SKM-1 treated with dmso at 0.1 percent for 144 hours (cell line): Measurements from ENCODE around the gene RAB30.

Source experiments
- DNase-seq: peaks from one replicate; lab custom pipeline; 2025; ENCODE audit not compliant: unreplicated experiment; lab: John Stamatoyannopoulos, UW

Gene RAB30

DNA sequence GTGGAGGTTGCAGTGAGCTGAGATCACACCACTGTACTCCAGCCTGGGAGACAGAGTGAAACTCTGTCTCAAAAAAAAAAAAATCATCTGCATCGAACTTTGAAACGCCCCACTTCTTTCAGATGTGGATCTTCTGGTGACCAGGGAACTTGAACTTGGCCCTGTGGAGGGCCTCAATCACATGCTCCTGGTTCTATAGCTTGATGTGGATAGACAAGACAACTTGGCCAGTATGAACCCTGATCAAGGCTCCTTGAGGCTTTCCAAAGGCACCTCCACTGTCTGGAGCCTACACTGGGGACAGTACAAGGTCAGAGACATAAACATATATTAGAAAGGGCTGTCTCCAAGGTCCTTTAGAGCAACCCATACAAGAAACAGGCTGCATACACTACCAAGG, 30.6 kb downstream of the RAB30 start:
- no peak for DNase-seq

DNA sequence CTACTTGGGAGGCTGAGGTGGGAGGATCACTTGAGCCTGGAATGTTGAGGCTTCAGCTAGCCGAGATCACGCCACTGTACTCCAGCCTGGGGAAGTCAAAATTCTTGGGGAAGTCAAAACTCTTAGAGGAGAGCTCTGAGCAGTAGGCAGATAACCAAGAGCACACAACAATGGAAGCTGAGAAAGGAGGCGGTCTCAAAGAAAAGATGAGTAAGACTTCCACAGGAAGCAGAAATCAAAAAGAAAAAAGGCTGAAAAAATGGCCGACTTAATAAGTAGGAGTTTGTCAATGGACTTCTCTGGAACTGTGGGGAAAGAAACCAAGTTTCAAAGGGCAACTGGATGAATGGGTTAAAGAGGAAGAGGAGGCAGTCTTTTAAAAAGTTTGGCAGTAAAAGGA, 32.1 kb downstream of the RAB30 start:
- DNase-seq, result no peak

DNA sequence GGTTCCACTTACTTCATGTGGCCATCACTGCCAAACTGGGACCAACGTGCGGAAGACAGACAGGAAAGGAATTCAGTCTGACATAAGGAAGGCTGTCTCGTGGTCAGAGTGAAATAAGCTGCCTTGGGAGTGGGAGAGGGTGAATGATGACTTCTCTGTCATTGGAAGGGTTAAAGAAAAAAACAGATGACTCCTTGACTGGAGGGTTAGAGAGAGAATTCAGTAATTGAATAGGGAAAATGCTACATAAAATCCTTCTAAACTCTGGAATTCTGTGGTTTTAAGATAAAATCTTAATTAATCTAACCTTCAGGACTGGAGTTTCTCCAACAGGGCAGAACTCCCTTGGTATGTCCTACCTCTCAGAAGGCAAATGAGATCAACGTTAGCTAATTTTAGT, 33.8 kb downstream of the RAB30 start:
- DNase-seq, result no peak

GRCh38 chr11:83036701-83037100, 35.0 kb downstream of the RAB30 start:
- no peak for DNase-seq

DNA sequence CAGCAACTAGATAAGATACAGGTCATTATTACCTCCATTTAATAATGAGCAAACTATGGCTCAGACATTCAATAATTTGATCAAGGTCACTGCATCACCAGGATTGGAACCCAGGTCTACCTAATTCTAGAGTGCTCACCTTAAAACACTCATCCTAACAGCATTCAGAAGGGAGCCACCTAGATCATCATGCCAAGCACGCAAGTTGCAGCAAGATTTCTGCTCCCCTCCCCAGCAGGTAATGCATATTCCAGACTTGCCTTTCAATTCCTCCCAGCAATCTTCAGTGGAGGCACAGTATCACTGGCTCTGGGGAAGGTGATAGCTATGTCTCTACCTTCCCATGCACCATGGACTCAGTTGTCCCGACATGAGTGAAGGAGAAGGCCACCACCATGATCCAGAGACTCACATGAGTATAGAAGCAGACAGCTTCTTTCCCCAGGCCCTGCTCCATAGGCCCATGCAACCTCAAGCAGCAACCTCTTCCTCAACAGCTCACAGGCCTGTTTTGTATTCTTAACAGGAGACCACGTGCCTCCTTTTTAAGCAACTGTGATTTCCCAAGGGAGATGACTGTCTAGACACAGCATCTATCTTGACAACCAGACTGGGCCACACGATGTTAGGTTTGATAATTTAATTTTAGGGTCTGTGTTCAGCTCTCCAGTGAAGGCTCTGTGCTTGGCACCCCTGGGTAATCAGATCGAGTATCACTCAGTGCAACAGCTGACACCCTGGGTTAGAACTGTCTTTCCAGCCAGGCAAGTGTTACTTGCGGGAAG, 36.4 kb downstream of the RAB30 start:
- no peak for DNase-seq

DNA sequence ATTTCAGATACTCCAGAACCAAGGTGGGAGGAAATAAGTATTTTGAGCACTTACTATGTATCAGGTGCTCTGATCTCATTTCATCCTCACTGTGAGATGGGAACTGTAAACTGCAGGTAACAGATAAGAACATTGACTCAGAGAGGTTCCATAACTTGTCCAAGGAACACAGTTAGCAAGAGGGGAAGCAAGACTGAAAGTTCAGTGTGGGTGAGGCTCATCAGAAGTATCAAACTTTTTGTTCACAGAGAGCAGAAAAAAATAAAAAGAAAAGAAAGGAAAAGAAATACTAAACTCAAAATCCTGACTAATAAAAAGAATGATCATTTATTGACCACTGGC, 37.1 kb downstream of the RAB30 start:
- DNase-seq, result no peak

- DNase-seq, result no peak
Measured at GRCh38 chr11:83033972-83034672, 37.6 kb downstream of the RAB30 start.

- no peak for DNase-seq
Measured at GRCh38 chr11:83033371-83033770, 38.3 kb downstream of the RAB30 start.

DNA sequence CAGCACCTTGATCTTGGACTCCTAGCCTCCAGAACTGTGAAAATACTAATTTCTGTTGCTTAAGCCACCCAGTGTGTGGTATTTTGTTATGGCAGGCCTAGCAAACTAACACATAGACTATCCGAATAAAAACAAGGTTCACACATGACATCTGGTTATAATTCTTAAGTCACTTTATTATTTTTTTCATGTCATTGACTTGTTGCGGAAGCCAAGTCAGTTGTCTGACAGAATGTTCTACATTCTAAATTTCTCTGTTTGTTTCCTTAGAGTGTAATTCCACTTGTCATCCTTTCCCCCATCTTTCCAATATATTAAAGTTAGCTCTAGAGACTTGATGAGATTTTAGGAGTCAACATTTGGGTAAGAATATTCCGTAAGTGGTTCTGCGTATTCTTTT, 40.6 kb downstream of the RAB30 start:
- no peak for DNase-seq

DNA sequence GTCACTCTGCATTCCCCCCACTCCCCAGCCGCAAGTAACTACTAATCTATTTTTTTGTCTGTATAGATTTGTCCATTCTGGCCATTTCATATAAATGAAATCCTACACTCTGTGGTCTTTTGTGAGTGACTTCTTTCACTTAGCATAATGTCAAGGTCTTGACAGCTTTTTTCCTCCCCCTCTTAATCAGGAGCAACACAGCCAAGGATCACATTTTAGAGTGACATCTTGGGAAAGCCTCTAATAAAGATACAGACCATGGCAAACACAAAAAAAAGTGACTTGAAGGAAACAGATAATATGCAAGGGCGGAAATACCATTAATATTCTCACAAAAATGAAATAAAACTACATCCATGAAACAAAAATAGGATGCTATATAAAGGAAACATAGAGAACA, 43.9 kb downstream of the RAB30 start:
- no peak for DNase-seq

- no peak for DNase-seq
Measured at GRCh38 chr11:83027289-83027688, 44.4 kb downstream of the RAB30 start.

- no peak for DNase-seq
Measured at GRCh38 chr11:83026229-83026628, 45.5 kb downstream of the RAB30 start.

DNA sequence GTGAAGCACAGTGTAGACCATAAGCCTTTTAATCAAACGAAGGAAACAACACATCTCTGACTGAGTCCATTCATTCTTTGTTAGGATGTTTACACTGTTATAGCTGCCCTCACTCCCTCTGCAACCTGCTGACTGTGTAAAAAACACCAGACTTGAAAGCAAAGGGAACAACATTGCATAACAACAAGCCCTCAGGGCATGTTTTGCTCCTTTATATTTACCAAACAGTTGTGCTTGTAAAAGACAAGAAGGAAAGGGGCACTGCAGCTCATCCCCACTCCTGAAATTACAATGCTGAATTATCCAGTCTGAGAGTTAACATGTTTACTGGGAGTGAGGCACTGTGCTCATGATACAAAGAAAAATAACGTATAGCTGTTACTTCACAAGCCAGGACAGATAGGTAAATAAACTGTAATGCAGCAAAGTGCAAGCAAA, 46.4 kb downstream of the RAB30 start:
- DNase-seq, result no peak

DNA sequence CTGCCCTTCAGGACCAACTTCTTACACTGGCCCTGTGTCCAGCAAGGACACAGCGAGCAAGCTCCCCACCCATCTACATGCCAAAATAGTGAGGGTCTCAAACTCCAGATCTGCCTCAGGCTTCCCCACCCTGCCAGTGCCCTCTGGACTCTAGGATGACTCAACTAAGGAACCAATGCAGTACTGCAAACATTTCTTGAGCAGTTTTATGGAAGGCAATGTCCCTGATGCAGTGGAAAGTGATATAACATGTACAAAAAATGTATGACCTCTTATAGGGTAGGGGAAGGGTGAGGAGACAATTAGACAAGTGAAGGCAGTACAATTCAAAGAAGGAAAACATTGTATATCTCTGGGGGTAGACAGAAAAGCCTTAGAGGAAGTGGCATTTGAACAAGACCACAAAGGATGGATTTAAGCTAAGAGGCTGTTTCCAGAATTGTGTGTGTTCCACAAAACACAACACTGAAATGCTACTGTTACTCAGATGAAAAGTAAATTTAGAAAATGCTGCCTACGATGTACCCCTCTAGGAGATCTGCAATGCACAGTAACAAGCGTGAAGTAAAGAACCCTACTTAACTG, 47.3 kb downstream of the RAB30 start:
- no peak for DNase-seq

- DNase-seq, result no peak
Measured at GRCh38 chr11:83023410-83023809, 48.3 kb downstream of the RAB30 start.

GRCh38 chr11:83021780-83022125, 49.9 kb downstream of the RAB30 start:
- no peak for DNase-seq

GRCh38 chr11:83020942-83021779, 50.5 kb downstream of the RAB30 start:
- DNase-seq, result no peak

DNA sequence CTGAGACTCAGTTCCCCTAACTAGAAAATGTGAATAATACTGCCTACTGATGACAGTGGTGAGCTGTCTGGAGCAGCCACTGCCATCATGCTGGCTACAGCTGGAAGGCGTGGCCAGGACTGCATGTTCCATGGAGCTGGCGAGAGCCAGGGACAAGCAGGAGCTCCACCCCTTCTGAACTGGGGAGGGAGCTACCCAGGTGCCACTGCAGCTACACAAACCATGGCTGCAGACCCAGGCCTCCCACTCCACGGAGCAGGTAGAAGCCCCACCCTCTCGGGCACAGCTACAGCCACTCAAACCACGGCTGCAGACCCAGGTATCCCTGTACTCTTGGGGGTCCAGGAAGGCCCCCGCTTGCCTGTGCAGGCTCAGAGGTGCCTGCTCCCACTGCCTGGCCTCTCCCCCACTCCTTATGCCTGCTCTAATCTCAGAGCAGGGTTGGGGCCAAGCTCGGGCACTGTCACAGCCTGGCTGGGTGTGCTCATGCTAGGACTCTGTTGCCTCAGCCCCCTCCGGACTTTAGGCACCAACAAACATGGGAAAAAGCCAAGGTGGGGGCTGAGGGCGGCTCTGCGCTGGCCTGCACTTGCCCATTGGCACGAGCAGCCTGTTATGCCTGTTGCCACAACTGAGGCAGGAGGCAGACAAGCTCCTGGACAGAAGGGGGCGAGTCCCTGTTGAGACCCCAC, 51.7 kb downstream of the RAB30 start:
- no peak for DNase-seq

DNA sequence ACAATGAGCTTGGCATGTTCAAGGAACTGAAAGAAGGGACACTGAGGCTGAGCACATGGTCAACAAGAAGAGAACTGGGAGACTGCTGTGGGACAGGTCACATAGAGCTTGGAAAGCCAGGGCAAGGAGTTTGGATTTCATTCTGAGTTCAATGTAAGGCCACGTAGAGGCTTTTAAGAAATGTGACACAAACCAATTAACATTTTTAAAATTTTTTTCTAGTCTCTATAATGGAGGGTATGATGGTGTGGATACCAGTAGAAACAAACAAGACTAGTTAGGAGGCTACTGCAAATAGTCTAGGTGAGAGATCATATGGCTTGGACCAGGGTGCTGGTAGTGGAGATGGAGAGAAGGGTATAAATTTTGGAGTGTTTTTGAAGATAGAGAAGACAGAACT, 56.7 kb downstream of the RAB30 start:
- no peak for DNase-seq

DNA sequence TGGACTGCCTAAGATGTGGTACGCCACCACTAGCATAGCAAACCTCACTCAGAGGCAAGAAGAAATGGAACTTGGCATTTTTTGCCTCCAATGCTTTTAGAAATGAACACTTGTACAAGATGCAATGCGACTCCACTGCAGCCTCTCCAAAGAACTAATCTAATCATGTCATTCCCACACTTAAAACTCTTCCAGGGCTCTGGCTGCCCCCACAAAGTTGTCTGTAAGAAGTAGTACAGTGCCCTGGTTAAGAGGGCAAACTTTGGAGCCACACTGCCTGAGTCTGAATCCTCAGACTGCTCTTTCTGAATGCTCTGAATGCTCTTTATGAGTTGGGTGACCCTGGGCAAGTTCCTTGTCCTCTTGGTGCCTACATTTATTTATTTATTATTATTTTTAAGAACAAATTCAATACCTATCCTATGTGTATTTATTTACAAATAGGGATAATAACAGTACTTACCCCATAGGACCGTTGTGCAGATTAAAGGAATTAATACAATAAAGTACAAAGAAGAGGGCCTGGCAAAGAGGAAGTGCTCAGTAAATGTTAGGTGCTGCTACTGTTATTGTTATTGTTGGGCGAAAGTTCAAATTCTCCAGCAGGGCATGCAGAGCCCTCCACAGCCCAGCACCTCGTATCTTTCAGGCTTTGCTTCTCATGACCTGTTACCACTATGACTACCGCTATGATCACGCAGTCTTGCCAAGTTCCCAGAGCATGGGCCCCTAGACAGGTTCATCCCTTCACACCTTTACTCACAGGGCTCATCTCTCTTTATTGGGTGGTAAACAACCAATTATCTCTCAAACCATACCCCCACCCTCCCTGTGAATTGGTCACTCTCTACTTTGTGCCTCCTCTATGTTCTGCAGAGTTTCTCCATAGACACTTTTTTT, 59.3 kb downstream of the RAB30 start:
- DNase-seq, result no peak
